ENCODE data around the gene RSPRY1.

DNA sequence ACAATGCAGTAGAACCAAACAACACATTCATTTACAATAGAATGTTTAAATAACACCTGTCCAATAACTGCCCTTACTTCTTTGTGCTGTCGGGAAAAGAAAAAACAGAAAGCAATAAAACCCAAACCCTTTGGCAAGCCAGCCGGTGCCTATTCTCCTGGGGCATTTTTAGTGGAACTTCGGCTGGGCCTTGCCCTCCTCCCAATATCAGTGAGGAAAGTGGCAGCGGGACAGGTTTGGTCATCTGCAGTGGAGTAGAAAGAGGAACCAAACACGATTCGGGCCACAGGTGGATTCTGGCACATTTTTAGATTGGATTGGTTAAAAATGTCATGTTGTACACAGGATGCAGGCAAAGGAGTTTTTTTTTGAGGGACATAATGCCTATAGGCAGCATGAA, 32.3 kb upstream of the RSPRY1 start:
- TF ChIP-seq FOXK2 (IDR thresholded peaks at IDR 0.05), result no peak
- no peak for TF ChIP-seq SP1 (IDR thresholded peaks at IDR 0.05)
- no peak for TF ChIP-seq SUZ12 (IDR thresholded peaks at IDR 0.05)
- no peak for TF ChIP-seq FOXM1 (IDR thresholded peaks at IDR 0.05; ENCODE audit: borderline replicate concordance)
- TF ChIP-seq BHLHE40 (IDR thresholded peaks at IDR 0.05; ENCODE audit: borderline replicate concordance), result no peak
- TF ChIP-seq HDGF (IDR thresholded peaks at IDR 0.05; ENCODE audit: borderline replicate concordance), result no peak
- TF ChIP-seq ELF4 (IDR thresholded peaks at IDR 0.05), result no peak
- no peak for TF ChIP-seq FOXA1 (IDR thresholded peaks at IDR 0.05)
- no peak for TF ChIP-seq ZNF384 (IDR thresholded peaks at IDR 0.05)
